Measurements from ENCODE around the gene CREB5. TPM values are rescaled to one million over a fixed set of nuclear protein-coding genes. Genes with fewer than 3 reads are reported as not detected.
A peak's percentile ranks its signal among the peaks of the same experiment; 100 is the strongest.

The CREB5 gene
- total and polyA plus RNA-seq, 11 donors, result 7.6 to 38.7 (median 15.2) TPM

DNA sequence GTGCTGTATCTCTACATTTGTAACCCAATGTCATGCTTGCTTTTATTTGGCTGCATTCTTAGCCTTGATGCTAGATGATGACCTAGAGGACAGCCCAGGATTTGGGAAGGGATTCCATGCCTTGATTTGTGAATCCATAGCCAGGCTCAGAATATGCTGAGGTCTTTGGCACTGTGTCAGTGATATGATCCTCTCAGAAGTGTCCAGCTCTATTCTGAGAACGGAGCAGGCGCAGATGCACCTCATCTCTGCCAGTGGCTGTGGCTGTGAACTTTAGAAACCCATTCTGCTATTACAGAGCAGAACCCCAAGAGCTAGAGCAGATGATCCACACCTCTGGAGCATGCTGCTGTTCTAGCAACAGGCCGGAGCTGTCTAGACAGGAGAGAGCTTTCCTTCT is 333.0 kb downstream of the CREB5 start:
- Histone ChIP-seq H3K4me1 (peaks cover 0 to 39% (median 26%) of the 10 kb centered on the region in 12 donors), H3K27me3 (no peaks in the 10 kb centered on the region), H3K27ac (peak overlapping the region in 3 of 12 donors; percentile 8 to 49 (median 30)), H3K9me3 (no peaks in the 10 kb centered on the region), H3K36me3 (no peaks in the 10 kb centered on the region), H3K4me3 (no peak overlapping the region)
- 37 to 44% (median 41%) methylated on average over 2 to 3 of the region's 3 CpGs for WGBS, 4 donors
- intact Hi-C loops (cut with DNase I), result no loop called here
- ATAC-seq (peak; percentile 79 to 94 (median 88)), DNase-seq (peak in 4 of 5 donors; percentile 43 to 72 (median 48))
- no peak for TF ChIP-seq POLR2A (IDR thresholded peaks at IDR 0.05)
- TF ChIP-seq, protein P1, sequence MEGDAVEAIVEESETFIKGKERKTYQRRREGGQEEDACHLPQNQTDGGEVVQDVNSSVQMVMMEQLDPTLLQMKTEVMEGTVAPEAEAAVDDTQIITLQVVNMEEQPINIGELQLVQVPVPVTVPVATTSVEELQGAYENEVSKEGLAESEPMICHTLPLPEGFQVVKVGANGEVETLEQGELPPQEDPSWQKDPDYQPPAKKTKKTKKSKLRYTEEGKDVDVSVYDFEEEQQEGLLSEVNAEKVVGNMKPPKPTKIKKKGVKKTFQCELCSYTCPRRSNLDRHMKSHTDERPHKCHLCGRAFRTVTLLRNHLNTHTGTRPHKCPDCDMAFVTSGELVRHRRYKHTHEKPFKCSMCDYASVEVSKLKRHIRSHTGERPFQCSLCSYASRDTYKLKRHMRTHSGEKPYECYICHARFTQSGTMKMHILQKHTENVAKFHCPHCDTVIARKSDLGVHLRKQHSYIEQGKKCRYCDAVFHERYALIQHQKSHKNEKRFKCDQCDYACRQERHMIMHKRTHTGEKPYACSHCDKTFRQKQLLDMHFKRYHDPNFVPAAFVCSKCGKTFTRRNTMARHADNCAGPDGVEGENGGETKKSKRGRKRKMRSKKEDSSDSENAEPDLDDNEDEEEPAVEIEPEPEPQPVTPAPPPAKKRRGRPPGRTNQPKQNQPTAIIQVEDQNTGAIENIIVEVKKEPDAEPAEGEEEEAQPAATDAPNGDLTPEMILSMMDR (IDR thresholded peaks at IDR 0.05), result no peak

DNA sequence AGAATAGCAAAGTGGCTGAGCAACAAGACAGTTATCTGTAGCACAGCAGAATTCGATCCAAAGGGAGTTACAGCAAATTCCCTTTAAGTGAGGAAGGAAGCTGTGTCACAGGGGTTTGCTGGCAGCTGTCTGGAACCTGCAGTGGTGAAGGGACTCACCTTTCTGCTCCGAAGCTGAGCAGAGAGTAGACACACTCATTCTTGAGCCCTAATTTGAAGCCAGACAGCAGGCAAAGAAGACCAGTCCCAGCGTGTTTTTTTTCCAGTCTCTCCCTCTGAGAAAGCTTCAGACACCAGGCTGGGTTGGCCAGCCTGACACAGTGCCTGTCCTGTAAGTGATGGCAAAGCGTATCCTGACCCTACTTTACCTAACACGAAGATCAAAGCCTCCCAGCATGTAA is 335.1 kb downstream of the CREB5 start:
- Histone ChIP-seq H3K4me3 (no peak overlapping the region), H3K27ac (no peak overlapping the region), H3K36me3 (no peaks in the 10 kb centered on the region), H3K4me1 (peaks cover 0 to 39% (median 26%) of the 10 kb centered on the region in 12 donors), H3K9me3 (no peaks in the 10 kb centered on the region), H3K27me3 (no peaks in the 10 kb centered on the region)
- WGBS, 4 donors, result 67 to 76% (median 72%) methylated on average over 5 of the region's 5 CpGs
- DNase-seq (no peak), ATAC-seq (no peak)
- intact Hi-C loops (cut with DNase I), result no loop called here
- TF ChIP-seq, protein P1 (IDR thresholded peaks at IDR 0.05), result no peak
- TF ChIP-seq POLR2A (IDR thresholded peaks at IDR 0.05), result no peak

DNA sequence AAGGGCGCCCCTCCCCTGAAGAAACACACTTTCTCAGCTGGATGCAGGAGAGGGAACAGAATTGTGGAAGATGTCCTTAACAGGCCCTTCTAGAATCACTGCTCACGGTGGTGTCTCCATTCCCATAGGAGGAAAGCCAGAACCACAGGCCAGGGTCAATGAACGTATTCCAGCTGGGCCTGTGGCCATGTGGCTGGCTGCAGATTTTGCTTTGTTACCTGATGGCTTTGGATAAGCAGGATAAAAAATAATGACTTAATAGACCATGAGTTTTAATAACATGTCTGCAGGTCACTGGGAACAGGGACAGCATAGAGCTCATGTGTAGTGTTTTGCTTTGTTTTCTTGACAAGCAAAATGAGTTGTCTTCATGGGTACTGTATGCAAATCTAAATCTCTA is 335.5 kb downstream of the CREB5 start:
- DNase-seq (no peak), ATAC-seq (no peak)
- H3K4me1 ChIP-seq, result peaks cover 0 to 39% (median 26%) of the 10 kb centered on the region in 12 donors
- no peaks in the 10 kb centered on the region for H3K36me3 ChIP-seq
- TF ChIP-seq, protein P1 (IDR thresholded peaks at IDR 0.05), result no peak
- TF ChIP-seq POLR2A (IDR thresholded peaks at IDR 0.05), result no peak
- H3K27me3 ChIP-seq, result no peaks in the 10 kb centered on the region
- H3K4me3 ChIP-seq, result no peak overlapping the region
- intact Hi-C loops (cut with DNase I), result no loop called here
- H3K9me3 ChIP-seq, result no peaks in the 10 kb centered on the region
- H3K27ac ChIP-seq, result no peak overlapping the region
- 49 to 73% (median 66%) methylated on average over 3 of the region's 3 CpGs for WGBS, 4 donors

DNA sequence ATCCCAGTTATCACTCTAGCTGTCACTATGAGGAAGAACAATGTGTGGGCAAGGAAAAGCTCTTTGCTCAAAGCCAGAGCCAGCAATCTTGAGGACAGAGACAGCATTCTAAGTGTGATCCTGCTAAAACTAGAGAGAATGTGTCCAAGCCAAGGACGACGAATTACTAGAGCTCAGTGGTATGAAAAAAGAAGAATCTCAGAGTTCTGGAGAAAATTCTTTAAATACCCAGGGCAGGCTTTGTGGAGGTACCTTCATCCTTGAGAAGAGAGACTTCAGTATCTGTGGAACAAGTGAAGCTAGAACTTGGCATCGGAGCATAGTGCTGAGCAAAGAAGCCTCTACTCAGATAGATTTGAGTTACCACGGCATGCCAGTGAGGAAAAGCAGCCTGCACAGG is 336.0 kb downstream of the CREB5 start:
- Histone ChIP-seq H3K27ac (peak overlapping the region in 1 of 12 donors; percentile 11), H3K36me3 (no peaks in the 10 kb centered on the region), H3K4me3 (no peak overlapping the region), H3K27me3 (no peaks in the 10 kb centered on the region), H3K9me3 (no peaks in the 10 kb centered on the region), H3K4me1 (peaks cover 0 to 39% (median 26%) of the 10 kb centered on the region in 12 donors)
- intact Hi-C loops (cut with DNase I), result no loop called here
- DNase-seq, result no peak
- TF ChIP-seq, protein P1 (IDR thresholded peaks at IDR 0.05), result no peak
- no peak for ATAC-seq
- WGBS, 4 donors, result 81 to 86% (median 85%) methylated on average over 4 of the region's 4 CpGs
